GM18508 (cell line): ENCODE measurements around the gene C18orf32.
A peak's percentile ranks its signal among the peaks of the same experiment; 100 is the strongest.
"Not testable (repeated sequence)": the region's sequence is repeated elsewhere in the genome, so short reads cannot be mapped to it uniquely, and the experiment has no call there.

ENCODE experiments used
- ATAC-seq: cut with Tn5 transposase; IDR thresholded peaks from one replicate; pipeline ENCODE4 v1.9.1; 2021; ENCODE audit warnings: moderate number of reproducible peaks; ENCODE audit not compliant: insufficient read depth, unreplicated experiment

Gene C18orf32

DNA sequence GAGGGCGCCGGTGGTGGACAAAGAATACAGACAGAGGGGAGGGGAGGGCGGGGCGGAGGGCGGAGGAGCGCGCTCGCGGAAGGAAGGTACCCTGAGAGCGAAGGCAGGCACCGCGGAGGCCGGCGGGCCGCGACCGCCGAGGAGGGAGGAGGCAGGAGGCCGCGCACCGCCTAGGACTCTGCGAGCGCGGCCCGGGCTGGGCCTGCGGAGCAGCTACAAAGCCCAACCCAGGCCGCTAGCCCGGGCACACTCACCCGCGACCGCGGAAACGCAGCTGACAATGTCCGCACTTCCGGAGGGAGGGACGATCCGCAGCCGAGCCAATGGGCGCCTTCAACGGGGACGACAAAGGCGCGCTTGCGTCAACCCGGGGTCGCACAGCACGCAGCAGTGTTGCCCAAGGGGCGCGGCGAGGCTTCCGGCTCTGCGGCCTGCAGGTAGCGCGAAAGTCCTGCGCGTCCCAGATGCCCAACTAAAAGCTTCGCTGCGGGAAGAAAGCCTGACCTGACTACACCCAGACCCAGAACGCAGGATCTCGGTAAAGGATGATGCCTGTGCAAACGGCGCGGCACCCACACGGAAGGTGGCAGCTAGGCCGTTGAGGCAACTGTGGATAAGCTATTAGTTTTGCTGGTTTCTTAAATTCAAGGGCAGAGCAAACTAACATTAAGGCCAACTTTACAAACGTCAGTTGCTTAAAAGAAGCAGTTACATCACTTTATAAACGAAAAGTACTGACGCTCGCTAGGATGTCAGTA lies at the start of gene C18orf32:
Gene C18orf32, minus strand, starts transcription at position 282 of the 758 bp plus-strand sequence. CDS start 3,486 bp downstream, outside the sequence.
- peak; percentile 80 for ATAC-seq

DNA sequence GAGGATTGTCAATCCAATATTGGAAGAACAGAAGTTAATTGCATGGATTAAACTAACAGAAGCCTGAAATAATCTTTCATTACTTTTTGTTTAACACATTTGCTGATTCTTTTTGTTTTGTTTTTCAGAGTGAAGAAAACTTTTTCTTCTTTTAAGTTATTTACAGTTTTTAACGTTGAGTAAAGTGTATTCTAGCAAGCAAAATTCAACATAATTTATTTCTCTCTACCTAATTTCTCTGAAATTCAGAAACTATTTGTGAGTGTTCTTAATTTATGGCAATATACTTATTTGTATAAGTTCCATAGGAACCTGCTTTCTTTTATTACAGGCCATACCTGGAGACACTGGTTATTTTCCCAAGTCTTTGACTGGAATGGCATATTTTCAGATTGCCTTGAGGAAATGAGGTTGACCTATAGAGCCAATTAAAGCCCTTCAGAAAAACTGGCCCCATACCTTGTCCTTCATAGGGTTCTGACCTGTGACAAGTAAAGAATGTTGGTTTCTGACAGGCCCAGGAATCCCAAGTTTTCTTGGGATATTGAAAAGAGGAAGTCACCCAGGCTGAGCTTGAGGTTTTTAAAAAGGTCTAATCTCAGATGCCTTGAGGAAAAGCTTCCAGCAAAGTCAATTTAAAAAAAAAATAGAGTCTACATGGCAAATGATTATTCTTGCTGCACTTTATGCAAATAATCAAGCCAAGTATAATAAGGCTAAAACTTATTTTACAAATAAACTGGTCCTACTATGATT lies 48.0 kb upstream of the C18orf32 start:
- no peak for ATAC-seq

- ATAC-seq, result no peak
Observed at GRCh38 chr18:49531678-49532153, 44.7 kb upstream of the C18orf32 start.

GRCh38 chr18:49529596-49529995 lies 42.6 kb upstream of the C18orf32 start:
- ATAC-seq, result no peak

DNA sequence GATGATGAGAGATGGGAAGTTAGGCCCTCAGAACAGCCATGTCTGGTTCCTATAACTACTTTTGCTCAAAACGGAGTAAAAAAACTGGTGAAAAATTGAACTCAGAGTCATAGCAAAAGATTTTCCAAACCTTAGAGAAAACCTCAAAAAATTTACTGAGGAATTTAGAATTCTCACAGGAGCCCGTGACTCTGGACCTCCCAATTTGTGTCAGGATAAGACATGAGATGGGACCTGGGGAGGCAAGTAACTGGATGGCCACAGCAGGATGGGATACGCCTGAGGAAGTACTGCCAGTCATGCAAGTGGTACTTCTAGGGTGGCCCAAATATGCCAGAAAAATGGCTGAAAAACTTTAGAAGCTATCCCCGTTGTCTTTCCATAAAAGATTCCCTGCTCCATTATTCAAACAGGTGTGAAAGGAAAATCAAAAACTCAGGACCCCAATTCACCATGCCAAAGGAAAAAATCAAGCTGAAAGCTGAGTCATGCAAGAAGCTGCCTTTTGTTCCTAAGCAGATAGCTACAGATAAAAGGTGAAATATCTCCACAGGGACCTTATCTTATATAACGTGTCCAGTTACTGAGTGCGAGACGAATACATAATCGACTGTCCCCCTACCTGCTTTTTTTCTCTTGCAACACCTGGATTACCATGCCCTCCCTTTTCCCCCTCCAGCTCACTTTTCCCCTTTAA lies 40.7 kb upstream of the C18orf32 start:
- no peak for ATAC-seq

GRCh38 chr18:49525981-49526380 lies 38.9 kb upstream of the C18orf32 start:
- no peak for ATAC-seq

DNA sequence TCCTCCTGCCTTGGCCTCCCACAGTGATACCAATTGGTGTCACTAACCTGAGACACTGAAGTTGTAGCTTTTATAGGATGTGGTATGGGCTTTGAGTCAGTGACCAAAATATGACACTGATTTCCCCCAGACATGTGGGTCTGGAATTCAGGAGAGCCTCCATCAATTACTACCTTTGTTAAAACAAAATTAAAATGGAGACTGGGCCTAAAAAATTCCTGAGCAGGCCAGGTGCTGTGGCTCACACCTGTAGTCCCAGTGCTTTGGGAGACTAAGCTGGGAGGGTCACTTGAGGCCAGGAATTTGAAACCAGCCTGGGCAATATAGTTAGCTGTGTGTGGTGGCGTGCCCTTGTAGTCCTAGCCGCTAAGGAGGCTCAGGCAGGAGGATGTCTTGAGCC lies 37.9 kb upstream of the C18orf32 start:
- no peak for ATAC-seq

GRCh38 chr18:49524349-49524748 lies 37.3 kb upstream of the C18orf32 start:
- ATAC-seq, result no peak

GRCh38 chr18:49523580-49524093 lies 36.6 kb upstream of the C18orf32 start:
- not testable (repeated sequence) for ATAC-seq

DNA sequence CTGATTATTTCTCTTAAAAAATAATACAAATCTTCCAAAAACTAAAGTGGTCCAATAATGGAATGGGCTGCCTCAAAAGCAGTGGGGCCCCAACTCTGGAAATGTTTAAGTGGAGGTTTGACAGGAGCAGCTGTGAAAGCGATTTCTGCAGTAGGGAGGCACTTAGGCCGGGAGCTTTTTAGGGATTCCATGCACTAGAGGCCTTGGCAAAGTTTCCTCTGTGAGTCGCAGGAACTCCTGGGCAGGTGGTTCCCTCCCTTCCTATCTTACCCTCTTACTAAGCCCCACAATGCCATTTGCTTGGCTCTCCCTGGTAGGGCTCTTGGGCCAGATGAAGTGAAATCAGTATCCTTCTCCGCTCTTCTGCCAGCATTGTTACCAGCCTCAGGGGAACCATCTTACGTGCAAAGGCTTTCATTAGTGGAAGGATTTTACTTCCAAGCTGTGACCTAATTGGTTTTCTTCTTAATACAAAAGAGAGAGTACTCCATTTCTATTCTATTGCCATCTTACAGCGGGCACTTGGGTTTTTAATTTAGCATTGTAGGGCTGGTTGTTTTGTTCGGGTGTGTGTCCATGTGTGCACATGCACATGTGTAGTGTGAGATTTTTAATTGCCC lies 34.3 kb upstream of the C18orf32 start:
- no peak for ATAC-seq

- ATAC-seq, result no peak
Observed at GRCh38 chr18:49520661-49521145, 33.7 kb upstream of the C18orf32 start.

DNA sequence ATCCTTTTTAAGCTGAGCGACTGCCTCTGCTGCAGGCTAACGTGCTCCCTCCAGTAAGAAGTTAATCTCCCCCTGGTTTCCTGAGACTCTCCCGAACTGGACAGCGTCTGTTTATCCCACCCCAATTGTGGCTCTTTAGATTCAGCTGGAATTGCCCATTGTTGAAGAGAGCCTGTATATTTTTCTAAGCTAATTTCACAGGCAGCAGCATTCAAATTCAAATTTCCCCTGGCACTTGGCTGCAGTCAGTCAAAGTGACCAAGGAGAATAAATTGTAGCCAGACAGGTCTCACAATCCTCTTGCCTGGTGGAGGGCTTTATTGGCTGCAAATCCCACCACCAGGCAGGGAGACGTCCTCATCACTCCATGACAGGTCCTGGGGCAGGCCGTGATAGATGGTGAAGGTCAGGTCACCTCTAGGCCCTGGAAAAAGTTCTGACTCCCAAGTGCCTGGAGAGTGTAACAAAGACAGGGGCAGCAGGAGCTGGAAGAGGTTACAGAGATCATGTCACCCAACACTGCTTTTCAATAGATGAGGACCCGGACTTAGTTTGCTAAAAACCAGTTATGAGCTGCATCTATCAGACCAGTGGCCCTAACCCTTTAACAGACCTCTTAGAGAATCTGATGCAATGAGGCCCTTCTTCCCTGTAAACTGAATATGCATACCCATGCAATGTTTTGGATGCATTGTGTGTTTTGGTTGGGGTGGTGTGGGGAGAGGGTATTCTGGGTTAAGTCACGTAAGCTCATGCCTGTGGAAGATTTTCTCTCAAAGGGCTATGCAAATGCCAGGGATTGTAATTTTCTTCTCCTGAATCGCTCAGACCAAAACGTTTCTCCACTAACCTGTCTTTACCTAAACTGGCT lies 32.3 kb upstream of the C18orf32 start:
- ATAC-seq, result no peak

GRCh38 chr18:49517483-49517882 lies 30.4 kb upstream of the C18orf32 start:
- no peak for ATAC-seq

DNA sequence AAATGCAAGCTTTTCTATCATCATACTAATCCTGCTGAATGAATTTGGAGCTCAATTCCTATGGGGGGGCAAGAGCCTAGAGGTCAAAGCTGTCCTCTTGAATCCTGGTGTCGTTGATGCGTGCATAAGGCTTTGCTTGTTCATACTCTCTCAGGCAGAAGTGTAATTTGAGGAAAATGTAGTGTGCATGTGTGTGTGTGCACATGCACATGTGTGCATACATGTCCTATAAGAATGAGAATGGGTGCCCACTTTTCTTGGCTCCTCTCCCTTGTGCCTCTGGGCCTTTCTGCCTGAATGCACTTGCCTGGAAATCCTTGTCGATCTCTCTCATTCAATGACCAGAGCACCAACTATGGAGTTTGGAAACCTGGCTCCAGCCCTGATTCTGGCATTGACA lies 28.5 kb upstream of the C18orf32 start:
- no peak for ATAC-seq

DNA sequence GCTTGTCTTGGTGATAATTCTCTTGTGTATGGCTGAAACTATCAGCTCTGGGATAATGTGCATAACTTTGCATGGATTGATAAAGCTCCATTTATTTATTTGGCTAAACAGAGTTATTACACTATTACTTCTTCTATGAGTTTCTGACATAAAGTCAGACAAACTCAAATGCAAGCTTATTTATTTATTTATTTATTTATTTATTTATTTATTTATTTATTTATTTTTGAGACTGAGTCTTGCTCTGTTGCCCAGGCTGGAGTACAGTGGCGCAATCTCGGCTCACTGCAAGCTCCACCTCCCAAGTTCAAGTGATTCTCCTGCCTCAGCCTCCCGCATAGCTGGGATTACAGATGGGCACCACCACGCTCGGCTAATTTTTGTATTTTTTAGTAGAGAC lies 28.0 kb upstream of the C18orf32 start:
- not testable (repeated sequence) for ATAC-seq

DNA sequence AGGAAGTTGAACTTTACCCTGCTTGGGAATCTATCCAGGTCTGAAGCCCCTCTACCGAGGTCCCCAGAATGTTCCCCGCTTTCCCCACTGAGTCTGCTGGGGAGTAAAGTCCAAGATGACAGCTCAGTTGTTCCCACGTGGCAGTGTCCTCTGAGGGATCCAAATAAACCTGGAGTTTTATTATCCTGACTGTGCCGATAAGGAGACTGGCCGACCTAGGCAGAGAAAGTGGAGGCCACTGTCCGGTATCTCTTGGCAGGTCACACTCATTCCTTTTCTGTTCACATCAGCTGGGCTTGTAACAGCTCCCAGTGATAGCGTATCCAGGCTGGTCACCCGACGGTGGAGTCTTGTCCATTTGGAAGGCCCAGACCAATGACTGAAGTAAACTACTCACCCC lies 27.5 kb upstream of the C18orf32 start:
- no peak for ATAC-seq

GRCh38 chr18:49512876-49513275 lies 25.8 kb upstream of the C18orf32 start:
- ATAC-seq, result not testable (repeated sequence)

GRCh38 chr18:49510393-49511115 lies 23.5 kb upstream of the C18orf32 start:
- ATAC-seq, result no peak
